SU-DHL-6 (cell line): ENCODE results near the gene LRTM1.

Source experiments
- H2AFZ ChIP-seq: fragments of 200-600 bp; sonication (generic); 2 replicates; pipeline ENCODE4 v1.6.1; 2014; ENCODE audit warnings: low read depth, mild to moderate bottlenecking, moderate library complexity, mixed read lengths, antibody characterized with exemption, low read length; ENCODE audit not compliant: severe bottlenecking
- H3F3A ChIP-seq: fragments of 200-600 bp; shearing (Covaris generic); 2 replicates; pipeline ENCODE4 v1.6.0; 2016; ENCODE audit warnings: antibody characterized with exemption, mild to moderate bottlenecking; ENCODE audit not compliant: insufficient read depth
- H3K27ac ChIP-seq: fragments of 200-600 bp; sonication (generic); 2 replicates; pipeline ENCODE4 v1.5.1; 2016; ENCODE audit warnings: low read depth, mild to moderate bottlenecking, low read length, moderate library complexity, mixed read lengths
- H3K27me3 ChIP-seq: fragments of 200-600 bp; sonication (generic), shearing (Covaris generic); 2 replicates; pipeline ENCODE4 v1.6.0; 2014; ENCODE audit warnings: mild to moderate bottlenecking, low read length
- H3K36me3 ChIP-seq: fragments of 200-600 bp; sonication (generic); 2 replicates; pipeline ENCODE4 v1.6.1; 2014; ENCODE audit warnings: mild to moderate bottlenecking, low read length, mixed read lengths
- H3K4me2 ChIP-seq: fragments of 300-600, 200-600 bp; shearing (Covaris generic), sonication (generic); 2 replicates; pipeline ENCODE4 v1.6.0; 2014; ENCODE audit warnings: low read length, low read depth, mild to moderate bottlenecking; ENCODE audit not compliant: poor library complexity, severe bottlenecking
- H3K4me3 ChIP-seq: fragments of 200-600 bp; sonication (generic); 2 replicates; pipeline ENCODE4 v1.5.1; 2014; ENCODE audit warnings: antibody characterized with exemption, low read length, mild to moderate bottlenecking, mixed read lengths; ENCODE audit not compliant: insufficient read depth, poor library complexity, severe bottlenecking
- H3K79me2 ChIP-seq: fragments of 200-600 bp; sonication (generic); 2 replicates; pipeline ENCODE4 v1.6.1; 2014; ENCODE audit warnings: mild to moderate bottlenecking, low read length, moderate library complexity; ENCODE audit not compliant: insufficient read depth
- H3K9ac ChIP-seq: fragments of 200-600 bp; sonication (generic); 2 replicates; pipeline ENCODE4 v1.7.0; 2014; ENCODE audit warnings: mild to moderate bottlenecking, low read length
- H3K9me2 ChIP-seq: fragments of 200-600 bp; sonication (generic); replicated peaks from 2 replicates; pipeline ENCODE4 v1.6.1; 2014; ENCODE audit warnings: low read length; ENCODE audit not compliant: insufficient read depth
- H3K9me3 ChIP-seq: fragments of 200-600 bp; sonication (generic); 2 replicates; pipeline ENCODE4 v1.6.1; 2014; ENCODE audit warnings: low read length, mixed read lengths; ENCODE audit not compliant: insufficient read depth
- H4K20me1 ChIP-seq: fragments of 200-600 bp; sonication (generic); 2 replicates; pipeline ENCODE4 v1.6.1; 2014; ENCODE audit warnings: low read depth, mild to moderate bottlenecking, antibody characterized with exemption, low read length, moderate library complexity, mixed read lengths
- CTCF ChIP-seq: fragments of 200-600 bp; sonication (generic); IDR thresholded peaks from one replicate; pipeline ENCODE4 v1.5.1; 2017; ENCODE audit warnings: antibody characterized with exemption, mild to moderate bottlenecking, low read length, moderate library complexity; ENCODE audit not compliant: insufficient read depth, poor library complexity, severe bottlenecking
- EZH2phosphoT487 ChIP-seq: fragments of 200-600 bp; sonication (generic), shearing (Covaris generic); conservative IDR thresholded peaks from 2 replicates; pipeline ENCODE4 v1.6.1; 2018; ENCODE audit warnings: mild to moderate bottlenecking, antibody characterized with exemption, low read length, moderate library complexity, mixed read lengths

The LRTM1 gene

GRCh38 chr3:54905261-54905888 is 22.5 kb downstream of the LRTM1 start:
- H3K27me3 ChIP-seq: no peaks in the 10 kb centered on the region
- H3K4me2 ChIP-seq: no peak overlapping the region
- TF ChIP-seq CTCF (no peak), EZH2phosphoT487 (no peak)
- no peak overlapping the region for H2AFZ ChIP-seq
- no peaks in the 10 kb centered on the region for H3F3A ChIP-seq
- no peak overlapping the region for H3K27ac ChIP-seq
- H3K36me3 ChIP-seq: no peaks in the 10 kb centered on the region
- no peaks in the 10 kb centered on the region for H3K9me3 ChIP-seq
- no peaks in the 10 kb centered on the region for H4K20me1 ChIP-seq
- H3K9me2 ChIP-seq: no peaks in the 10 kb centered on the region
- H3K4me3 ChIP-seq: no peak overlapping the region
- no peaks in the 10 kb centered on the region for H3K79me2 ChIP-seq
- no peak overlapping the region for H3K9ac ChIP-seq

DNA sequence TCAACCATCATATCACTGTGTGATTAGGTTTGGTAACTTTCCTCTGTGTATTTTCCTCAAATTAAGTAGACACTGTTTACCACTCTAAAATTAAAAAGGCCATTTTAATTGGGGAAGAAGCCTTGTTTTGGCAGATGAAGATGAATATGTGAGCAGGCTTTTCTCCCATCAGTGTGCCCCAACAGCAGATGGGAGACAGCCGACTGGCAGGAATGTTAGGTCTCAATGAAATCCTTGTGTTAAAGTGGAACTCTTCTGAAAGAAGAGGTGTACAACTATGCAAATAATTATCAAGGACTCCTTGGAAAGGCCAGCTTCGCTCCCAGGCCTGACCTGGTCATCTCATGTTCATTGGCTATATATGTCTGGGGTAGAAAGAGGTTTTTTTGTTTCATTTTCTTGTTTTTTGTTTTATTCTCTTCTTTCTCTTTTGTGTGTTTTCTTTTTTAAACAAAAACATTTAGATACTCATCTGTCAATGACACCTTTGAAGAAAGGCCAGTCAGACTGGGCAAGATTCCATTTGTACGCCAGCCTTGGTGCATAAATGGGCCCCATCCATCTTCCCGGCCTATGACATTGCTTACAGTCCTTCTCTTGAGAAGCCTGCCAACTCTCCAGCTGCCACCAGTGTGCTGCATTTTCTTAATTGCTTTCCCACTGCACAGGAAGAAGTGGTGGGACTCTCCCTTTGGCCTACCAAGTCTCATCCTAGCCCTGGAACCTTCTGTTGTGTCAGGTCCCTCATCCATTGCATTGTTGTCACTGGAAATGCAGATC is 25.8 kb downstream of the LRTM1 start:
- TF ChIP-seq CTCF: no peak
- no peak overlapping the region for H3K9ac ChIP-seq
- no peaks in the 10 kb centered on the region for H4K20me1 ChIP-seq
- no peaks in the 10 kb centered on the region for H3K9me3 ChIP-seq
- no peaks in the 10 kb centered on the region for H3K9me2 ChIP-seq
- H3K79me2 ChIP-seq: no peaks in the 10 kb centered on the region
- no peaks in the 10 kb centered on the region for H3K36me3 ChIP-seq
- no peaks in the 10 kb centered on the region for H3F3A ChIP-seq
- H3K27me3 ChIP-seq: no peaks in the 10 kb centered on the region
- H3K4me3 ChIP-seq: no peak overlapping the region
- H2AFZ ChIP-seq: no peak overlapping the region
- H3K4me2 ChIP-seq: no peak overlapping the region
- no peak overlapping the region for H3K27ac ChIP-seq

- H3F3A ChIP-seq: no peaks in the 10 kb centered on the region
- H3K27ac ChIP-seq: no peak overlapping the region
- H3K9me2 ChIP-seq: no peaks in the 10 kb centered on the region
- H3K27me3 ChIP-seq: no peaks in the 10 kb centered on the region
- no peaks in the 10 kb centered on the region for H3K36me3 ChIP-seq
- H4K20me1 ChIP-seq: no peaks in the 10 kb centered on the region
- no peaks in the 10 kb centered on the region for H3K79me2 ChIP-seq
- TF ChIP-seq EZH2phosphoT487 (no peak), CTCF (no peak)
- H3K4me3 ChIP-seq: no peak overlapping the region
- H3K9me3 ChIP-seq: no peaks in the 10 kb centered on the region
- H3K9ac ChIP-seq: no peak overlapping the region
- no peak overlapping the region for H3K4me2 ChIP-seq
- no peak overlapping the region for H2AFZ ChIP-seq
These were observed 26.8 kb downstream of the LRTM1 start for GRCh38 chr3:54900838-54901591.
